K562 (cell line): ENCODE results near the gene ELF2. TPM values are rescaled to one million over a fixed set of nuclear protein-coding genes. Genes with fewer than 3 reads are reported as not detected.

Source experiments
- BRD9 ChIP-seq: fragments of 450-650 bp; IDR thresholded peaks from 2 replicates; pipeline ENCODE4 v1.6.1; 2018; ENCODE audit warnings: low read depth; ENCODE audit not compliant: partially characterized antibody
- GABPB1 ChIP-seq: sonication (generic); formaldehyde crosslinking; IDR thresholded peaks from 2 replicates; pipeline ENCODE4 v1.8.0; 2022; ENCODE audit warnings: mild to moderate bottlenecking, missing genetic modification reagents
- GATAD2B ChIP-seq: fragments of 450-650 bp; IDR thresholded peaks from 2 replicates; pipeline ENCODE4 v1.6.1; 2017; ENCODE audit warnings: mild to moderate bottlenecking, borderline replicate concordance
- GTF2F1 ChIP-seq: IDR thresholded peaks from 2 replicates; pipeline ENCODE4 v1.6.1; 2011; ENCODE audit warnings: low read depth, low read length, improper control_type of control experiment
- LCOR ChIP-seq: sonication (generic); formaldehyde crosslinking; IDR thresholded peaks from 2 replicates; pipeline ENCODE4 v1.8.0; 2022; ENCODE audit warnings: mild to moderate bottlenecking, missing genetic modification reagents
- MAFK ChIP-seq: IDR thresholded peaks from 2 replicates; pipeline ENCODE4 v1.6.1; 2011; ENCODE audit warnings: low read length, improper control_type of control experiment
- MCM3 ChIP-seq: fragments of 450-650 bp; IDR thresholded peaks from 2 replicates; pipeline ENCODE4 v1.6.1; 2016
- OTX1 ChIP-seq: fragments of 450-650 bp; formaldehyde crosslinking; IDR thresholded peaks from 2 replicates; pipeline ENCODE4 v1.4.0; 2022; ENCODE audit warnings: mild to moderate bottlenecking
- SMAD1 ChIP-seq: fragments of 150-350 bp; IDR thresholded peaks from 2 replicates; pipeline ENCODE4 v1.6.1; 2014; ENCODE audit warnings: low read length, low read depth; ENCODE audit not compliant: partially characterized antibody
- SP2 ChIP-seq: IDR thresholded peaks from 2 replicates; pipeline ENCODE4 v1.6.1; 2011; ENCODE audit warnings: mild to moderate bottlenecking, low read depth, low read length, moderate library complexity; ENCODE audit not compliant: poor library complexity, severe bottlenecking; ENCODE audit errors: extremely low read depth
- ZFX ChIP-seq: sonication (generic); formaldehyde crosslinking; IDR thresholded peaks from 2 replicates; pipeline ENCODE4 v1.8.0; 2022; ENCODE audit warnings: mild to moderate bottlenecking, missing genetic modification reagents, moderate library complexity
- ZNF197 ChIP-seq: fragments of 200-800 bp; sonication (Bioruptor generic); IDR thresholded peaks from 2 replicates; pipeline ENCODE4 v1.6.1; 2016; ENCODE audit warnings: low read depth, missing genetic modification characterization, missing compliant biosample characterization
- ZNF589 ChIP-seq: fragments of 200-800 bp; sonication (Bioruptor generic); IDR thresholded peaks from 2 replicates; pipeline ENCODE4 v1.6.1; 2016; ENCODE audit warnings: low read depth, missing genetic modification characterization, missing compliant biosample characterization
- ZNF77 ChIP-seq: fragments of 250-450 bp; sonication (Bioruptor Pico); IDR thresholded peaks from 2 replicates; pipeline ENCODE4 v1.5.0; 2020
- polyA plus RNA-seq, 8 experiments: library from polyadenylated mRNA; depleted of rRNA in 4 of 8; stranded (reverse) in 5 of 8; unstranded in 3 of 8; fragments of >200 nt; fragmentation: Nextera tagmentation in 2 of 8; fragmentation: Illumina TruSeq in 1 of 8; extraction: Ambion mirVana in 2 of 8; extraction: Trizol in 1 of 8; gene quantifications; 2 replicates each; pipeline versions ENCODE4 v1.2.1 to v1.2.3, GENCODE V29; 2011 to 2014; ENCODE audit warnings: inconsistent platforms in 1 of 8, missing spikeins in 1 of 8
- total RNA-seq, 7 experiments: library from RNA; depleted of rRNA in 6 of 7; stranded (reverse); fragments of >200 nt in 6 of 7; fragmentation: Illumina TruSeq in 2 of 7; extraction: Trizol in 2 of 7; gene quantifications; 2 replicates each; pipeline versions ENCODE4 v1.2.1 to v1.2.3, GENCODE V29; 2011 to 2021; ENCODE audit warnings: low replicate concordance in 1 of 7
- TF ChIP-seq, protein P1 (sequence below), 2 experiments: fragments of 450-650 bp; IDR thresholded peaks; 2 replicates each; pipeline ENCODE4 v1.6.1; 2016; ENCODE audit warnings: mild to moderate bottlenecking in 2 of 2, borderline replicate concordance in 1 of 2, low read depth in 1 of 2, moderate library complexity in 1 of 2
- TF ChIP-seq, protein P2 (sequence below): sonication (generic); formaldehyde crosslinking; IDR thresholded peaks from 2 replicates; pipeline ENCODE4 v1.9.0; 2022; ENCODE audit warnings: mild to moderate bottlenecking, missing genetic modification reagents
- TF ChIP-seq, protein P3 (sequence below): fragments of 250-450 bp; sonication (Bioruptor Pico); IDR thresholded peaks from 2 replicates; pipeline ENCODE4 v1.4.0; 2020; ENCODE audit warnings: mild to moderate bottlenecking

ELF2 gene
- total and polyA plus RNA-seq, 9 of the 15 experiments (the other 6 are each of a cell fraction or from before 2014, with no cell fraction given): 9.4 to 58.7 (median 41.6) TPM

DNA sequence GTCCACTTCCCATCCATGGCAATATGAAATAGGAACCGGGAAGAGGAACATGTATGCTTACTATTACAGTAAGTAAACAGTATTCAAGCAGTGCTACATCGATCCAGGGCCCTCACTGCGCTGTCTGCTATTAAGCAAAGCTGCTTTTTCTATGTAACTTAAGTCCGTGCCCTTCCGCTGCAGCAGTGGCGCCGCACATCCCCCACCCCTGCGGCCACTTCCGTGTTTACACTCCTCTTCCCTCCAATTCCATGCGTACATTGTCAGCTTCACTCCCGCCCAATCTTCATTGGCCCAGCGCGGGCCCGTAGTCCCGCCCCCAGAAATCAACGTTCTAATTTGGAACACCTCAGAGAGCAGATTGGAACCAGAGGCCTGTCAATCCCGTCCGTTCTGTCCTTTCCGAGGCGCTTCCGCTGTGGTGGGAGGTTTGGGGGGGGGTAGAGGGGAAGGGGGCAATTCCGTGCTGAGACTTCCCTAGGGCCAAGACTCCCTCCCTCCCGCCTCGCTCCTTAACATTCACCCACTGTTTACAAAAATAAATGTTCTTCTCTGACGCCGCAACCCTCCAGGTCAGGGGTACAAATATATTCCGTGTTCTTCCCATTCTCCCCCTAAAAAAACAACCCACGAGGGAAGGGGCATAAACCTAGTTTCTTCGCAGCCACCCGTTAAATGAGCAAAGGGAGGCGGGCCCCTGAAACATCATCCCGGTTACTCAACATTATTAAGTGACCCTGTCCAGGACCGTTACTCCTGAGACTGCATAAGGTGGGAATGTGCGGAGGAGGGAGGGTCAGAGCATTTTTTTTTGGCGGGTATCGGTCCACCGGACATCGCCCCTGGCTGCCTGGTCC is 94.0 kb downstream of the ELF2 start (continued):
- TF ChIP-seq, protein P1, sequence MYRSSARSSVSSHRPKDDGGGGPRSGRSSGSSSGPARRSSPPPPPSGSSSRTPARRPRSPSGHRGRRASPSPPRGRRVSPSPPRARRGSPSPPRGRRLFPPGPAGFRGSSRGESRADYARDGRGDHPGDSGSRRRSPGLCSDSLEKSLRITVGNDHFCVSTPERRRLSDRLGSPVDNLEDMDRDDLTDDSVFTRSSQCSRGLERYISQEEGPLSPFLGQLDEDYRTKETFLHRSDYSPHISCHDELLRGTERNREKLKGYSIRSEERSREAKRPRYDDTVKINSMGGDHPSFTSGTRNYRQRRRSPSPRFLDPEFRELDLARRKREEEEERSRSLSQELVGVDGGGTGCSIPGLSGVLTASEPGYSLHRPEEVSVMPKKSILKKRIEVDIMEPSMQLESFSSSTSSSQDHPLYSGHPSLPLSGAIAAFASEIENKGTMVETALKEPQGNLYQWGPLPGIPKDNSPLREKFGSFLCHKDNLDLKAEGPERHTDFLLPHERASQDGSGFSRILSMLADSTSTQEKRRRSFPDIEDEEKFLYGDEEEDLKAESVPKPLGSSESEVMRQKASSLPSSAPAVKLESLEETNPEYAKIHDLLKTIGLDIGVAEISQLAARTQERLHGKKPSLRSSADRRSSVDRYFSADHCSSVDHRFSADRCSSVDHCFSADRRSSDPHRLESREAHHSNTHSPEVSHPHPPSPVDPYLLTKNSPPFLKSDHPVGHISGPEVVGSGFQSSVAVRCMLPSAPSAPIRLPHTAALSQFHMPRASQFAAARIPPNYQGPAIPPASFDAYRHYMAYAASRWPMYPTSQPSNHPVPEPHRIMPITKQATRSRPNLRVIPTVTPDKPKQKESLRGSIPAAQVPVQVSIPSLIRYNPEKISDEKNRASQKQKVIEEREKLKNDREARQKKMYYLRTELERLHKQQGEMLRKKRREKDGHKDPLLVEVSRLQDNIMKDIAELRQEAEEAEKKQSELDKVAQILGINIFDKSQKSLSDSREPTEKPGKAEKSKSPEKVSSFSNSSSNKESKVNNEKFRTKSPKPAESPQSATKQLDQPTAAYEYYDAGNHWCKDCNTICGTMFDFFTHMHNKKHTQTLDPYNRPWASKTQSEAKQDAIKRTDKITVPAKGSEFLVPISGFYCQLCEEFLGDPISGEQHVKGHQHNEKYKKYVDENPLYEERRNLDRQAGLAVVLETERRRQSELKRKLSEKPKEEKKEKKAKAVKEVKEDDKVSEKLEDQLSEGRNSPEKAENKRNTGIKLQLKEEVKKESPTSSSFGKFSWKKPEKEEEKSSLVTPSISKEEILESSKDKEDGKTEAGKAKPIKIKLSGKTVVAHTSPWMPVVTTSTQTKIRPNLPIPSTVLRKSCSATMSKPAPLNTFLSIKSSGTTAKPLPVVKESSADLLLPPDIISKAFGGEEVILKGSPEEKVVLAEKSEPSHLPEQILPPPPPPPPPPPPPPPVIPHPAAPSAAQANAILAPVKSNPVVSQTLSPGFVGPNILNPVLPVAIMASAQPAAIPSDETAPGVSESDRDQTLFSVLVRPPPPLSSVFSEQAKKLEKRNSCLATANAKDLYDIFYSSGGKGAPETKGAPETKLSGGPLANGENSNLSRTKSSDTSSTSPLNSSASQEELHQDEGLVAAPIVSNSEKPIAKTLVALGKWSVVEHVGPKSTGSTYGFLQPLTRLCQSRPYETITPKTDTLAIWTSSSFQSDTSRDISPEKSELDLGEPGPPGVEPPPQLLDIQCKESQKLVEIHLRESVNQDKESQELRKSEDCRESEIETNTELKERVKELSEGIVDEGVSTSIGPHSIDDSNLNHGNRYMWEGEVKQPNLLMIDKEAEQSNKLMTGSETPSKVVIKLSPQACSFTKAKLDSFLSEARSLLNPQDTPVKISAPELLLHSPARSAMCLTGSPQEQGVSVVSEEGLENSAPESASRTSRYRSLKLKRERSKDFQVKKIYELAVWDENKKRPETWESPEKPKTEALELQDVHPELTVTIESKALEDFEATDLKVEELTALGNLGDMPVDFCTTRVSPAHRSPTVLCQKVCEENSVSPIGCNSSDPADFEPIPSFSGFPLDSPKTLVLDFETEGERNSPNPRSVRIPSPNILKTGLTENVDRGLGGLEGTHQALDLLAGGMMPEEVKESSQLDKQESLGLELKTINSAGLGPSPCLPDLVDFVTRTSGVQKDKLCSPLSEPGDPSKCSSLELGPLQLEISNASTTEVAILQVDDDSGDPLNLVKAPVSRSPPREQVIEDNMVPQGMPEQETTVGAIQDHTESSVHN (IDR thresholded peaks at IDR 0.05; ENCODE audit: borderline replicate concordance in 1 of 2, low read depth in 1 of 2): no peak
- TF ChIP-seq ZNF589 (CRISPR knock-in tag) (peak; percentile 50; the same call in 1 of the 2 replicates), BRD9 (peak; percentile 69), MAFK (no peak), GATAD2B (peak; percentile 57; the same call in 1 of the 2 replicates), SMAD1 (no peak), ZFX (CRISPR knock-in tag) (0 out of 2 replicates have a peak, but pooled peaks have one; percentile 35), MCM3 (no peak), ZNF197 (CRISPR knock-in tag) (0 out of 2 replicates have a peak, but pooled peaks have one; percentile 8), GTF2F1 (no peak), GABPB1 (CRISPR knock-in tag) (peak; percentile 57), ZNF77 (CRISPR knock-in tag) (no peak), OTX1 (CRISPR knock-in tag) (no peak), SP2 (peak; percentile 63), LCOR (CRISPR knock-in tag) (peak; percentile 83)
- TF ChIP-seq, protein P2, sequence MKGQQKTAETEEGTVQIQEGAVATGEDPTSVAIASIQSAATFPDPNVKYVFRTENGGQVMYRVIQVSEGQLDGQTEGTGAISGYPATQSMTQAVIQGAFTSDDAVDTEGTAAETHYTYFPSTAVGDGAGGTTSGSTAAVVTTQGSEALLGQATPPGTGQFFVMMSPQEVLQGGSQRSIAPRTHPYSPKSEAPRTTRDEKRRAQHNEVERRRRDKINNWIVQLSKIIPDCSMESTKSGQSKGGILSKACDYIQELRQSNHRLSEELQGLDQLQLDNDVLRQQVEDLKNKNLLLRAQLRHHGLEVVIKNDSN (CRISPR knock-in tag): no peak
- TF ChIP-seq, protein P3, sequence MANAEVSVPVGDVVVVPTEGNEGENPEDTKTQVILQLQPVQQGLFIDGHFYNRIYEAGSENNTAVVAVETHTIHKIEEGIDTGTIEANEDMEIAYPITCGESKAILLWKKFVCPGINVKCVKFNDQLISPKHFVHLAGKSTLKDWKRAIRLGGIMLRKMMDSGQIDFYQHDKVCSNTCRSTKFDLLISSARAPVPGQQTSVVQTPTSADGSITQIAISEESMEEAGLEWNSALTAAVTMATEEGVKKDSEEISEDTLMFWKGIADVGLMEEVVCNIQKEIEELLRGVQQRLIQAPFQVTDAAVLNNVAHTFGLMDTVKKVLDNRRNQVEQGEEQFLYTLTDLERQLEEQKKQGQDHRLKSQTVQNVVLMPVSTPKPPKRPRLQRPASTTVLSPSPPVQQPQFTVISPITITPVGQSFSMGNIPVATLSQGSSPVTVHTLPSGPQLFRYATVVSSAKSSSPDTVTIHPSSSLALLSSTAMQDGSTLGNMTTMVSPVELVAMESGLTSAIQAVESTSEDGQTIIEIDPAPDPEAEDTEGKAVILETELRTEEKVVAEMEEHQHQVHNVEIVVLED (CRISPR knock-in tag): peak; percentile 42; the same call in 1 of the 2 replicates
